SJSA1 (cell line): Measurements from ENCODE around the gene PRMT9. TPM values are rescaled to one million over a fixed set of nuclear protein-coding genes. Genes with fewer than 3 reads are reported as not detected.
A peak's percentile ranks its signal among the peaks of the same experiment; 100 is the strongest.

Experiments
- DNase-seq, 2 experiments: peaks; one replicate each; pipeline ENCODE4 v3.0.0-alpha.2; 2015 to 2020; ENCODE audit warnings: low spot score in 2 of 2, low read depth in 1 of 2
- H3K27ac ChIP-seq: fragments of 250-450 bp; sonication (Bioruptor Pico); 2 replicates; pipeline ENCODE4 v1.5.1; 2020; ENCODE audit warnings: mild to moderate bottlenecking, moderate library complexity
- H3K27me3 ChIP-seq: fragments of 250-450 bp; sonication (Bioruptor Pico); replicated peaks from 2 replicates; pipeline ENCODE4 v1.5.1; 2020; ENCODE audit warnings: mild to moderate bottlenecking, moderate library complexity
- H3K36me3 ChIP-seq: fragments of 250-450 bp; sonication (Bioruptor Pico); 2 replicates; pipeline ENCODE4 v1.5.1; 2020; ENCODE audit warnings: mild to moderate bottlenecking
- H3K4me1 ChIP-seq: fragments of 250-450 bp; sonication (Bioruptor Pico); replicated peaks from 2 replicates; pipeline ENCODE4 v1.6.1; 2021; ENCODE audit warnings: mild to moderate bottlenecking
- H3K4me3 ChIP-seq: fragments of 250-450 bp; sonication (Bioruptor Pico); 2 replicates; pipeline ENCODE4 v1.5.1; 2020; ENCODE audit warnings: mild to moderate bottlenecking
- H3K9me3 ChIP-seq: fragments of 250-450 bp; sonication (Bioruptor Pico); replicated peaks from 2 replicates; pipeline ENCODE4 v1.5.1; 2020; ENCODE audit warnings: mild to moderate bottlenecking
- total RNA-seq: library from RNA; depleted of rRNA; stranded (reverse); fragments of >200 nt; shearing (Covaris generic); gene quantifications from 2 replicates; pipeline ENCODE4 v1.2.3, GENCODE V29; 2014

The PRMT9 gene
- total RNA-seq, 1 experiment from 2014 or later, result 7.8 TPM

DNA sequence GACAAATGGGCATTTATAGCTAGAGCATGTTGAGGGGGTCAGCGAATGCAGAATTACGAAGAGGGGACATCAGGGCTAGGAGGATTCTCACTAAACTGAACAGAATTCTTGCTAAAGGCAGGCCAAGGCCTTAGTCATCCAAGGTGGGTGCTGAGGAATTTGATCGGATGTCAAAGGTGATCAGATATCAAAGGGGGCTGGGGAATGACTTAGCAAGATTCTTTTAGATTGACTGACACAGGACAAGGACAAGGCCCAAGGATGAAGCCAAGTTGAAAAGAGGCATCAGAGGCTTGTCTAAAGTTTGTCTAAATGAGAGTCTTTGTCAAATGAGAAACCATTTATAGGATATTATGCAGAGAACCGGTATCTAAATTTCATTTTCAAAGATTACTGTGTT, 57.1 kb downstream of the PRMT9 start:
- Histone ChIP-seq H3K36me3 (peaks cover 53% of the 10 kb centered on the region), H3K27me3 (no peaks in the 10 kb centered on the region), H3K4me3 (no peak overlapping the region), H3K27ac (no peak overlapping the region), H3K9me3 (no peaks in the 10 kb centered on the region), H3K4me1 (no peaks in the 10 kb centered on the region)
- DNase-seq, result no peak

DNA sequence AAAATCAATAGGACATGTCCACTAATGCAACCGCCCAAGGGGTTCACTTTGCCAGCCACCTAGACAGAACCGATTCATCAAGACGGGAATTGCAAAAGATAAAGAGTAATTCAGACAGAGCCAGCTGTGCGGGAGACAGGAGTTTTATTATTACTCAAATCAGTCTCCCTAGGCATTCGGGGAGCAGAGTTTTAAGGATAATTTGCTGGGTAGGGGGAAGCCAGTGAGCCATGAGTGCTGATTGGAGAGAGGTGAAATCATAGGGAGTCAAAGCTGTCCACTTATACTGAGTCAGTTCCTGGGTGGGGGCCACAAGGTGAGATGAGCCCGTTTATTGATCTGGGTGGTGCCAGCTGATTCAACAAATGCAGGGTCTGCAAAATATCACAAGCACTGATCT, 58.2 kb downstream of the PRMT9 start:
- Histone ChIP-seq H3K36me3 (peaks cover 53% of the 10 kb centered on the region), H3K4me3 (no peak overlapping the region), H3K27ac (no peak overlapping the region), H3K4me1 (no peaks in the 10 kb centered on the region), H3K27me3 (no peaks in the 10 kb centered on the region), H3K9me3 (no peaks in the 10 kb centered on the region)
- no peak for DNase-seq

DNA sequence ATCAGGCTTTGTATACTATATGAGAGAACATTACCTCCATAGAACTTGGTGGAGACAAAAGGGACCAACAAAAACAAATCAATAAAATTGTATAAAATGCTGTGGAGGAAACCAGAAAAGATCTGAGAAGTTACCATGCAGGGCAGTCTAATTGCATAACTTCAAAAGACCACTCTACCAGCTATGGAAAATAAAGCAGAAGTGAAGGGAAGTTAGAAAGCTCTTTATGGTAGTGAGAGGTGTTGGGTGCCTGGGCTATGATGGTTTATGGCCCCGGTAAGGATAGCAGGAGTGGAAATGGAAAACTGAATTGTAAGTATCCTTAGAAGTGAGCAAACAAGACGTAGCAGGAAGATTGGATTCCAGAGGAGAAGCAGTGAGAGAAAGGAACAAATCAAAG, 63.6 kb downstream of the PRMT9 start:
- Histone ChIP-seq H3K9me3 (no peaks in the 10 kb centered on the region), H3K27ac (no peak overlapping the region), H3K27me3 (no peaks in the 10 kb centered on the region), H3K4me3 (no peak overlapping the region), H3K4me1 (0 out of 2 replicates have a peak, but pooled peaks cover 6% of the 10 kb centered on the region), H3K36me3 (peaks cover 36% of the 10 kb centered on the region)
- no peak for DNase-seq

DNA sequence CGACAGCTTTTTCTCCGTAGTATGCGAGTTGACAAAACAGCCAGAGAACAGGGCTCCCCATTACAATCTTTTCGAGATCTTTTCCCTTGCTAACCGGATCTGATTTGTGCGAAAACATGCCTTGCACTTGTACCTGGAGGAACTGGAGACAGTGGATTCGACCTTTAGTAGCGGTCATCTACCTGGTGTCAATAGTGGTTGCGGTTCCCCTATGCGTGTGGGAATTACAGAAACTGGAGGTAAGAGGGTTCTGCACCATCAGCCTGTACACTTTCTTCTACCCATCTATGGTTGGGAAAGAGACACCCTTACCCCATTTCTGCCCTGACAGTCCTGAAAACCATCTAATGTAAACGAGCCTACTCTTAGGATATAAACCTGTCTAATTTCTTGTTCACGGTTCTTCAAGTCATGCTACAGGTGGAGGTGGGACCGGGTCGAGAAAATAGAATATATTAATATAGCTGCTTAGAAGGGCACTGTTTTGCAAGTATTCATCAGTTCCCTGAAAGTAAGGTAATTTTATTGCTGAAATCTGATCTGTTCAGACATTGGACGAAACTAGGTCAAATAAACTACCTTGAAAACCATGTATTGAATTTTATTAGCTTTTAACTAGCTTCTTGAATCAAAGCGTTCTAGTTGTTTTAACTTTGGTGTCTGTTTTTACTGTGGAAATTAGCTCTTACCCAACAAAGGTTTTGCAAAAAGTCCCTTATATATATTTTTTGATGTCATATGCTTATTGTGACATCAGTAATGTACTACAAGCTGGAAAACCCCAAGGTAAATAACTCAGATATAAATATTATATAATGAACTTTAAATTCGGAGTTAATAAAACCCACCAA, 65.9 kb downstream of the PRMT9 start:
- no peak for DNase-seq
- Histone ChIP-seq H3K9me3 (no peaks in the 10 kb centered on the region), H3K27me3 (no peaks in the 10 kb centered on the region), H3K4me3 (peak overlapping the region; percentile 57), H3K36me3 (peaks cover 20% of the 10 kb centered on the region), H3K4me1 (0 out of 2 replicates have a peak, but pooled peaks cover 6% of the 10 kb centered on the region), H3K27ac (no peak overlapping the region)

DNA sequence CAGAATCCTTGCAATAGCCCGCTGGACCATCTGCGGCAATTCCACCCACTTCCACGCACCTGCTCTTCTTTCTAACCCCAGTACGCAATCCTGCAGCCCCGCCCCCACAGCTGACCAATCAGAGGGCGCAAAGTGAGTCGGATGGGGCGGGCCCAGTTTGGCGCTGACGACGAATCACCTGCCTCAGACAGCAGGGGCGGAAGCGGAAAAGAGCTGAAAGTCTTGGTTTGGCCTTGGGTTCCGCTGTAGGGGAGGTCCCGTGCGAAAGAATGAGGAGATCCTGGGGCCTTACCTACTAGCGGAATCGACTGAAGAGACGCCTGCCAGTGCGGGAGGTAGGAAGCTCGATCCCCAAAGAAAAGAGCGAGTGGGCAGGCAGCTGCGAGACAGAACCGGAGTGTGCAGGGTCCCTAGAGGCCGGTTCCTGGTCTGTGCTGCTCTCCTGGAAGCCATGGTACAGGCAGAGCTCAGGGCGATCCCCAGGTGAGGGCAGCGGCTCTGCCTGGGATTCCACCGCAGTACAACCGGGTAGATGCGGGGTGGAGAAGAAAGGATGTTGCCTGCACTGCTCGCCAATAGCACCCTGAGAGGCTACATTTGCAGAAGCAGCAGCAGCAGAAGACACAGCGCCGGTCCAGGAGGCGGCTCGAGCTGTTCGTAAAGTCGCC, 66.7 kb downstream of the PRMT9 start, which contains the start of gene TMEM184C:
TMEM184C (plus strand) TSS at position 225 of the 668 bp plus-strand sequence. CDS start 560 bp downstream, outside the sequence.
- H3K9me3 ChIP-seq, result no peaks in the 10 kb centered on the region

DNA sequence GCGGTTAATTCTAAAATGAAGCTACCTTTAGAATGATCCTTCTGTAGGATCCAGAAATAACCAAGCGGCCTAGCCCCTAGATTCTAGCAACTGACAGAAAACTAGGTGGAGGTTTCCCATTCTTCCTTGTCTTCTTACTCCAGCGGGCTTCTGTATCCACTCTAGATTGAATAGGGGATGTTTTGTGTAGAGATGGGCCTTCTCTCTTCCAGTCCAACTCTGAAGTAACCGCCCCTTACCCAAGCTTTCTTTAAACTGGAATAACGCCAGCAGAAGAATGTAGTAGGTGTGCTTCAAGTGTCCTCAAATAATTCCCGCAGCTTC, 67.2 kb downstream of the PRMT9 start:
- peaks cover 20% of the 10 kb centered on the region for H3K36me3 ChIP-seq
- no peaks in the 10 kb centered on the region for H3K9me3 ChIP-seq
- H3K4me3 ChIP-seq, result peak overlapping the region; percentile 57
- no peak overlapping the region for H3K27ac ChIP-seq
- no peak for DNase-seq
- 0 out of 2 replicates have a peak, but pooled peaks cover 6% of the 10 kb centered on the region for H3K4me1 ChIP-seq
- H3K27me3 ChIP-seq, result no peaks in the 10 kb centered on the region

More for the DNA sequence above, 66.7 kb downstream of the PRMT9 start, which contains the start of gene TMEM184C:
- DNase-seq, result peak; percentile 92 to 95
- Histone ChIP-seq H3K36me3 (peaks cover 20% of the 10 kb centered on the region), H3K27ac (no peak within 1 kb of the TSS), H3K4me1 (0 out of 2 replicates have a peak, but pooled peaks cover 6% of the 10 kb centered on the region), H3K27me3 (no peaks in the 10 kb centered on the region), H3K4me3 (peak within 1 kb of the TSS; percentile 57)

DNA sequence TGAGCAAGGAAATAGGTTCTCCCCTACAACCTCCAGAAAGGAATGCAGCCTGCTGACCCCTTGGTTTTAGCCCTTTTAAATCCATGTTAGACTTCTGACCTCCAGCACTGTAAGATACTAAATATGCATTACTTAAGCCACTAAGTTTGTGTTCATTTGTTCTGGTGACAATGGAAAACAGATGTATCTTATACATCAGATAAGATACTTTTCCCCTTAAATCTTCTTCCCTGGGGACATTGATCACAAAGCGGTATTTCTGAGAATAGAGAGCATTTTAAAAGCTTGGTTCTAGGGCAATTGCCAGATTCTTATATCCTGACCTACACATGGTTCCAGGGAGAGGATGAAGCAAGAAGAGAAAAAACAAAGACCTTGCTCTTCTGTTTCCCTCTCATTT, 73.3 kb downstream of the PRMT9 start:
- H3K4me3 ChIP-seq, result no peak overlapping the region
- DNase-seq, result no peak
- no peaks in the 10 kb centered on the region for H3K36me3 ChIP-seq
- no peaks in the 10 kb centered on the region for H3K4me1 ChIP-seq
- no peaks in the 10 kb centered on the region for H3K9me3 ChIP-seq
- no peak overlapping the region for H3K27ac ChIP-seq
- no peaks in the 10 kb centered on the region for H3K27me3 ChIP-seq

DNA sequence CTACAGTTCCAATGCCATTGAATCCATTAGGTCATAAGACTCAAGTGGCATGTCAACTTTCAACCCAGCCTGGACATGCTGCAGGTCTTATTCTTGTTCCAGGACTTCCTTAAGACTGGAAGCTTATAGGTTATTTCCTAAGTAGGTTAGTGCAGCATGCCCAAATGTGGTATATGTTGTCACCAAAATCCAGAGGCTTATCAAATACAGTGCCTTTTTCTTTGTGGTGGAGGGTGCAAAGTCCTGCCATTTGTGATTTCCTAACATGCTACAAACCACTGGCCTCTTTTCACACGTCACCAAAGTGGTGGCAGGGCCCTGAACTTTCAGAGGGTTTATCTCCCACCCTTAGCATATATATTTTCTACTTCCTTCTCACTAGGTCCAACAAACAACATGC, 76.5 kb downstream of the PRMT9 start:
- no peaks in the 10 kb centered on the region for H3K27me3 ChIP-seq
- H3K4me1 ChIP-seq, result no peaks in the 10 kb centered on the region
- no peak overlapping the region for H3K4me3 ChIP-seq
- H3K9me3 ChIP-seq, result no peaks in the 10 kb centered on the region
- H3K27ac ChIP-seq, result no peak overlapping the region
- DNase-seq, result no peak
- no peaks in the 10 kb centered on the region for H3K36me3 ChIP-seq

DNA sequence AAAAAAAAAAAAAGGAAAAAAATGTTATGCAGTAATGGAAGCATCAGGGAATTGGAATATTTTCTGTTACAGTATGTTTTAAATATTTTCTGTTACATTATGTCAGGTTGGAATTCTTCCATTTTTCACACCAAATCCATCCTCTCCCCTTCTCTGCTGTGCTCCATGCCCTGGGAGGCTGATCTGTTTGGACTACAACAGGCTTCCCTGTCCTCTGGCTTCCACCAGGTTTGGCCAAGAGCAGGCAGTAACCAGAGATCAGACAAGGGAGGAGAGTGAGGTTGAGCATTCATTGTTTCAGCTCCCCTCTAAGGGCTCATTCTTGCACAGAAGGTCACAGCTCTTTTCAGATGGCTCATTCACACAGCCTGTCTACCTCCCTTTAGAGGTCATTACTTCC, 78.5 kb downstream of the PRMT9 start:
- no peaks in the 10 kb centered on the region for H3K36me3 ChIP-seq
- H3K27me3 ChIP-seq, result no peaks in the 10 kb centered on the region
- H3K4me3 ChIP-seq, result no peak overlapping the region
- no peak for DNase-seq
- no peaks in the 10 kb centered on the region for H3K4me1 ChIP-seq
- no peaks in the 10 kb centered on the region for H3K9me3 ChIP-seq
- H3K27ac ChIP-seq, result no peak overlapping the region

DNA sequence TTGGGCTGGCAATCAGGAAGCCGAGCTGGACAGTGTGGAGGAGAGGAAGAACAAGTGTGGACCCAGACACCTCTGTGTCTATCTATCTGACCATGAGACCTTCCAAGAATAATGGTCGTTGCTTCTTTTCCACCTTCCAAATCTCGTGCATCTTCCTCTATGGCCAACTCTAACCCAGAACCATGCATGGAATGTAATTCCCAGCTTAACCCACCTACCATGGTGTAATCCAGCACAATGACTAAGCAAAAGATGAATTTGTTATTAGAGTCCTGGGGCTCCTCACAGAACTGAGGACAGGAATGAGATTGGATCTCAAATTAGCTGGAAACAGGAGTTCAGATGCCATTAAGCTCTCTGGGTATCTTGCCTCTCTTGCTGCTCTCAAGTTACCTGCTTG, 84.2 kb downstream of the PRMT9 start:
- Histone ChIP-seq H3K36me3 (no peaks in the 10 kb centered on the region), H3K27ac (no peak overlapping the region), H3K27me3 (no peaks in the 10 kb centered on the region), H3K4me1 (peaks cover 18% of the 10 kb centered on the region), H3K9me3 (no peaks in the 10 kb centered on the region), H3K4me3 (no peak overlapping the region)
- DNase-seq, result no peak

DNA sequence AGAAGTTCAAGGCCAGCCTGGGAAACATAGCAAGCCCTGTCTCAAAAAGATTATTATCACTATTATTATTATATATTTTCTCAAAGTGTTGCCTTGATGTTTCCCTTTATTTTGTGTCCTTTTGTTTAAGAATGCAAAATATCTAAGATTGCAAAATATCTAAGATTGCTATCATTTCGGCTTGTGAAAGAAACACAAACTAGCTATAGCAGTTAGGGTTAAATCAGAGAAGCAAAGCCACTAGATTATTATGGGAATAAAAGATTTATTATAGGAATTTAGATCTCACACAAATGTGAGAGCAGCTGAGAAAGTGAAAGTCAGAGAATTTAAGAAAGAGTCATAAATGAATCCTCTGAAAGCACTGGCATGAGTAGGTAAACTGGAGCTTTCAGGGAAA, 84.8 kb downstream of the PRMT9 start:
- Histone ChIP-seq H3K4me1 (peaks cover 18% of the 10 kb centered on the region), H3K27ac (no peak overlapping the region), H3K4me3 (no peak overlapping the region), H3K9me3 (no peaks in the 10 kb centered on the region), H3K36me3 (no peaks in the 10 kb centered on the region), H3K27me3 (no peaks in the 10 kb centered on the region)
- DNase-seq, result no peak

DNA sequence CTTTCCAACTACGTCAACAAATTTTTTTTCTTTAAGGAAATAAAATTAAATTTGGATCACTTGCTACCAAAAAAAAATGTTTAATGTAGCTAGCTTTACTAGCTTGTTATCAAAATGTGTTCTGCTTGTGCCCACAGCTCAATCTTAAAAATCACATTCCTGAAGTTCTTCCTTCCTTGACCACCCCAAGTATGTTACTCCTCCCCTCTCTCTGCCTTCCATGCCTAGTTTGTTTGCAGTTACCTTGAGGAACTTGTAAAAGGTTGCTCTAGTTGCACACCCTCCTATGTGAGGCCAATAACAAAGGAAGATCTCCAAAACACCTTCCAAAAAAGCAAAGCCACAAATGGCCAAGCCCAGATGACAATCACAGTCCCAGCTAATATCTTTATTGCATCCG, 86.4 kb downstream of the PRMT9 start:
- H3K9me3 ChIP-seq, result no peaks in the 10 kb centered on the region
- no peak overlapping the region for H3K4me3 ChIP-seq
- H3K36me3 ChIP-seq, result no peaks in the 10 kb centered on the region
- DNase-seq, result no peak
- no peaks in the 10 kb centered on the region for H3K27me3 ChIP-seq
- peaks cover 18% of the 10 kb centered on the region for H3K4me1 ChIP-seq
- no peak overlapping the region for H3K27ac ChIP-seq

DNA sequence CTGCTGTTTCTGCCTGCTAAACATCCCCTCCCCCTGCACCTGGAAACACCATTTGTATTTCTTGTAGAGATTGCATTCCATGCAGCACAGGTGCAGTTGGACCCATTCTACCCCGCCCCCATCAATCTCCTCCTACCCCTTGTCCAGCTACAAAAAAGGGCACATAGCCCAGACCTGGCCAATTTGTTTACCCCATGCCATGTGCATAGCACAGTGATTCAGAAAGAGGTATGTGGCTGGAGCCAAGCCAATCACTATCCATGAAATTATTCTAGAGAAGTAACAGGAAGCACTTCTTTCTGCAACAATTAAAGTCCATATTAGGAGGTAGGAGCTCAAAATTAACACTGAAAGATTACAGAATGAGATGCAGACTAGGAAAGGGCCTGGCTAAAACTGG, 87.0 kb downstream of the PRMT9 start:
- no peaks in the 10 kb centered on the region for H3K36me3 ChIP-seq
- no peak overlapping the region for H3K27ac ChIP-seq
- no peak overlapping the region for H3K4me3 ChIP-seq
- H3K4me1 ChIP-seq, result peaks cover 18% of the 10 kb centered on the region
- no peaks in the 10 kb centered on the region for H3K9me3 ChIP-seq
- H3K27me3 ChIP-seq, result no peaks in the 10 kb centered on the region
- peak; percentile 51 to 61 for DNase-seq

DNA sequence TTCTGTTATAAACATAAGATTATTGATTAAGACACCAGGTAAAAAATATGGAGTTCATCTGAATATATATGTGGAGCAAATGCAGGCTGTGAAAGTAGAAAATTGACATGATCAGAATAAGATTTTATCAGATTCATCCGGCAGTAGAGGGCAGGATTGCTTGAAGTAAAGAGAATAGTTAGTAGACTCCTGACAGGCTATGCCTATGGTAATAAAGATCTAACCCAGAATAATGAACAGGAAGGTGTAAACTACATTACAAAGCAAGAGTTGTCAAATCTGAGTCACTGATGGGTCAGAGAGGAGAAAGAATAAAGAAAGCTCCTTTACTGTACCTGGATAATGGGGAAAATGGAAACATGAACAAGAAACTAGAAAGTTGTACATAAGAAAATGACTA, 87.6 kb downstream of the PRMT9 start:
- no peak for DNase-seq

More for the DNA sequence above, 87.6 kb downstream of the PRMT9 start:
- peaks cover 18% of the 10 kb centered on the region for H3K4me1 ChIP-seq
- H3K36me3 ChIP-seq, result no peaks in the 10 kb centered on the region
- no peaks in the 10 kb centered on the region for H3K9me3 ChIP-seq
- H3K27ac ChIP-seq, result no peak overlapping the region
- no peaks in the 10 kb centered on the region for H3K27me3 ChIP-seq
- H3K4me3 ChIP-seq, result no peak overlapping the region
